GM12801 (cell line): ENCODE results near the gene SLC23A3.

ENCODE experiments used
- TF ChIP-seq, protein P1 (sequence below): IDR thresholded peaks from one replicate; pipeline ENCODE4 v1.5.1; 2011; ENCODE audit warnings: control low read depth; ENCODE audit not compliant: insufficient read length; ENCODE audit errors: extremely low read depth

SLC23A3 gene

DNA sequence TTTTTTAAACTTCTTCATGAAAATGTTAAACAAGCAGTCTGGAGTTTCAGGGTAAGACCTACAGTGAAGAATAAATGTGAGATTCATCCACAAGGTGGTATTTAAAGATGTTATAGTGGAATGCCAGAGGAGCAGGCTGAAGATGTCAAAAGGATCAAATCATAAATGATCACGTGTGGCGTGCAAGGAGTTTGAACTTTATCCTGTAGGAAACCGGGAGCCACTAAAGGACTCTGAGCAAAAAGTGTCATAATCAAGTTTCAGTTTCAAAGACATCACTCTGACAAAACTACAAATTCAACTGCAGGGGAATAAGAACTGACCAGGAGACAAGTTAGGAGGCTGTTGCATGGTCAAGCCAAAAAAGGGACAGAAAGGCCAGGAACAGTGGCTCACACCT lies 29.1 kb downstream of the SLC23A3 start:
- TF ChIP-seq, protein P1, sequence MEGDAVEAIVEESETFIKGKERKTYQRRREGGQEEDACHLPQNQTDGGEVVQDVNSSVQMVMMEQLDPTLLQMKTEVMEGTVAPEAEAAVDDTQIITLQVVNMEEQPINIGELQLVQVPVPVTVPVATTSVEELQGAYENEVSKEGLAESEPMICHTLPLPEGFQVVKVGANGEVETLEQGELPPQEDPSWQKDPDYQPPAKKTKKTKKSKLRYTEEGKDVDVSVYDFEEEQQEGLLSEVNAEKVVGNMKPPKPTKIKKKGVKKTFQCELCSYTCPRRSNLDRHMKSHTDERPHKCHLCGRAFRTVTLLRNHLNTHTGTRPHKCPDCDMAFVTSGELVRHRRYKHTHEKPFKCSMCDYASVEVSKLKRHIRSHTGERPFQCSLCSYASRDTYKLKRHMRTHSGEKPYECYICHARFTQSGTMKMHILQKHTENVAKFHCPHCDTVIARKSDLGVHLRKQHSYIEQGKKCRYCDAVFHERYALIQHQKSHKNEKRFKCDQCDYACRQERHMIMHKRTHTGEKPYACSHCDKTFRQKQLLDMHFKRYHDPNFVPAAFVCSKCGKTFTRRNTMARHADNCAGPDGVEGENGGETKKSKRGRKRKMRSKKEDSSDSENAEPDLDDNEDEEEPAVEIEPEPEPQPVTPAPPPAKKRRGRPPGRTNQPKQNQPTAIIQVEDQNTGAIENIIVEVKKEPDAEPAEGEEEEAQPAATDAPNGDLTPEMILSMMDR: no peak

DNA sequence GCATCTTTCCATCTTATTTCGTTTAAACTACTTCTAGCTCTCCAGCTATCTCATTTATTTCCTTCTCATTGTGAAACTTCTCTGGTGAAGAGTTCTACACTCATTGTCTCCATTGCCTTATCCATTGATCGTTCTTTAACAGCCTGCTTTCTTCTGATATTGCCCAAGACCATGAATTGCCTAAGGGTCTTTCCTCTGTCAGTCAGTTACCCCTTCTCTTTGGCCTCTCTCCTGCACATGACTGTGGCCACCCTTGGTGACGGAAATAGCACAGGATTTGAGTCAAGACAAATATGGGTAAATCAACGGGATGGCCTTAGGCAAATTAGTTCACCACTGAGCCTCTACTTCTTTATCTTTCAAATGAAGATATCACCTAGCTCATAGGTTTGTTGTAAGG lies 35.9 kb downstream of the SLC23A3 start:
- TF ChIP-seq, protein P1: no peak

DNA sequence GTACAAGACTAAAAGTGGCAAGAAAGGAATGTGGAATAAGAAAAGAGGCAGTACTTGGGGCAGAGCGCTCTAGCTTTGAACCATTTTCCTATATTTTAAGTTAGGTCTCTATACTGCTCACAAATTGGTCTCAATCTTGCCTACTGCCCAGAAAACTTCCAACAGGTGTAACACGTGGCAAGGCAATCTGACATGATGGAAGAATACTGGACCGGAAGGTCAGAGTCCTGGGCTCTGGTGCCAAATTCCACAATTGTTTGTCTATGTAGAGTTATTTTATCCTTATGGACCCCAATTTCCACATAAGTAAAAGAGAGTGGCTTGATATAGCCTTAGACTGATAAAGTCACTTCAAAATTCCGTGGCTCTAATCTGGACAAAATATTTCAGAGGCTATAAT lies 38.1 kb downstream of the SLC23A3 start:
- TF ChIP-seq, protein P1: no peak

DNA sequence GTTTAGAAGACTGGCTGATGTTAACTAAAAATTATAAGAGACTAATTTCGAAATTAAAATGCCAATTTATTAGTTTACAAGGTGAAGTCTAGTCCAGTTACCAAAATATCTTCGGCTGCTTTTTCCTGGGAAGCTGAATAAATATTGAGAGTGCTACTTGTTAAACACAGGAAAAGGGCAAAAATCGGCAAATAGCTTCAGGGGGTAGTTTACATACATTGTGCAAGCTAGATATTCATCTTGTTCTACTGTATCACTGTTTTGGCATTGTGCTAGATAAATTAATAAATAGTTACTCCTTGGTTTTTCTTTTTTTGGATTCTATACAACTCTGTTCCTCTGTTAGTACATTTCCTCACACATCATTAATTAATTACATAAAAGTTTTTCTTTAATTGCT lies 38.5 kb downstream of the SLC23A3 start:
- TF ChIP-seq, protein P1: no peak

DNA sequence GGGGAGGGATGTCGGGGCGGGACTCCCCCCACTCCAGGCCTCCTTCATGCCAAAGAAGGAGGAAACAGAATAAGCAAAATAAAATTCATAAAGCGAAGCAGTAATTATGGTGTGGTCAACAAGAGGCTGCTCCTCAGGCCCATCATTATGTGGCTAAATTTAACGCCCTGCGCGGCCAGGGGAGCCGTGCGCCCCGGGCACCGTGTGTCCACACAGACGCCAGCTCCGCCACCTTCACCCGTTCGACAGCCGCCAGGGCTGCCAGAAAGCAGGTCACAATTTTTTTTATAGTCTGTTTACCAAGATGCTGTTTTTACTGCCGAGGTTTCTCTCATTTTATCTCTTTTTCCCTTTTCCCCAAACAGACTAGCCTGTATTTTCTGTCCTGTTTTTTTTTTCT lies 40.2 kb downstream of the SLC23A3 start:
- TF ChIP-seq, protein P1: no peak

DNA sequence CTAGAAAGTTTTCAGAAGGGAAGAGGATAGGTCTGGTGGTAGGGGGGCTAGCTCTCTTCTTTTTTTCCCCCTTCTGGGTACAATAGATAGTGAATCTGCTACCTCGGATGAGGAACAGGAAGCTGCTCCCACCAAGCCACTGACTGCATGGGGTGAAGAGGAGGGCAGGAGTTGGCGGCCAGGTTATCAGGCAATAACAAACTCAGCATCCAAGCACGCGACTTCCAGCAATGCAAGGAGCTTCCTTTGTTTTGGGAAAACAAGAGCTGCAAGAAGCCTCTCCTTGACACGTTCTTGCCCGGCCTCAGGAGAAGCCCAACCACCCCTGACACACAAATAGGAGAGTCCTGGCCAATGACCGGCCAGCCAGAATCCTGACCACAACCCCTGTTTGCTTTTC lies 41.4 kb downstream of the SLC23A3 start:
- TF ChIP-seq, protein P1: no peak

DNA sequence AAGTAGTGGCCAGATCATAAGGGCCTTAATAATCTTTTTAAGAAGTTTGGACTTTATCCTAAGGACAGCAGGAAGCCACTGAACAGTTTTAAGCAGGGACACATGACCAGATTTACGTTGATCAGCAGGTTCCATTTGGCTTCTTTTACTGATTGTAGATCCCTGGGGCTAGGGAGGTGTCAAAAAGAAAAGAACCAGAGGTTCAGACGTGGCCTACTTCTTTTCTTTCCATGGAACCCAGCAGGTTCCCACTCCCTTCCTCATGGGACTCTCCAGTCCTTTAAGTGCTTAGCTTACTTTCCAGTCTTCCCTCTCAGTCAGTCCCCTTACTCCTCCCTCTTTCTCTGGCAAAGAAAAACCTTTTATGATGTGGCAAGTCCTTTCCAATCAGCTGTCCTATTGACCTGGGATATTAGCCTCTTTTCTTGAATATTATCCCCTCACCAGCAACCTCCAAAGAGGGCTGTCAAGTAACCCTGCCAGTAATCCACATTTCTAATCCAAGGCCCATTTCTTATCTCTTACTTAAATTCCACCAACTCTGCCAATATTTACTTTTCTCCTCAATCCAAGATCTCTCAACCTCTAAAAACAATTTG lies 42.7 kb downstream of the SLC23A3 start:
- TF ChIP-seq, protein P1: no peak
